Measurements from ENCODE around the gene CDCP2. TPM values are rescaled to one million over a fixed set of nuclear protein-coding genes. Genes with fewer than 3 reads are reported as not detected.

The CDCP2 gene
- total RNA-seq, 1 experiment from 2014 or later = not detected

DNA sequence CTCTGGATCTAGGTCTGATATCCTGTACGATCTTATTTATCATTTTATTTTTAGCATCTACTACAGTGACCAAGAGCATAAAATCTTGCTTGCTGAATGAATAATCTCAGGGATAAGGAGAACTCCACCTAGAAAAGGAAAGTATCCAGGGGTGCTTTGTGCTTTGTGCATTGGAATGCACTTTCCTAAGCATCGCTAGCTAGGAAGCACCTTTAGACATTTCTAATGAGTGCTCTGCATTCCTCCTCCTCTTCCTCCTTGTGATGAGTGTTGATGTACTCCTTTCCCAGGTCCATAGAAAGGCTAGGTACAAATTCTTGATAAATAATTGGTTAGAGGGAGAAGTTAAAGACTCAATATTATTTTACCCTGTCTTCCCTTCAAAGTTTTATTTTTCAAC, 68.0 kb downstream of the CDCP2 start:
- no peak for DNase-seq (ENCODE audit: low read depth, low spot score)
- in situ Hi-C loops (cut with HindIII; ENCODE audit: low pct_unique_long_range_greater_than_20kb, low sequenced_read_pairs) = no loop called here

Small RNAs within 50 kb of the gene (small RNA-seq; reads per million reads assigned to genes)
- gene AL353898.1 (0 reads per million in 2 experiments), gene AL353898.2 (0 reads per million in 2 experiments)

Other genes with a start within 250 kb of the CDCP2 start
- gene IFT25, start 207.3 kb downstream of the CDCP2 start, total RNA-seq (2014; rRNA removed; shearing (Covaris generic)) = 31.2 and 33.1 TPM in 2 replicates
- 20.4 and 21.5 TPM in 2 replicates for gene LRRC42, start 206.7 kb downstream of the CDCP2 start, total RNA-seq (2014; rRNA removed; shearing (Covaris generic))
- gene LDLRAD1, start 134.8 kb downstream of the CDCP2 start, total RNA-seq (2014; rRNA removed; shearing (Covaris generic)) = not detected in 2 replicates
- gene TMEM59, start 99.8 kb downstream of the CDCP2 start, total RNA-seq (2014; rRNA removed; shearing (Covaris generic)) = 535 and 546 TPM in 2 replicates
- gene TCEANC2, start 99.4 kb downstream of the CDCP2 start, total RNA-seq (2014; rRNA removed; shearing (Covaris generic)) = 2.7 and 3.9 TPM in 2 replicates
- gene CYB5RL, start 47.0 kb upstream of the CDCP2 start, total RNA-seq (2014; rRNA removed; shearing (Covaris generic)) = 4.5 and 5.0 TPM in 2 replicates
- 103 and 118 TPM in 2 replicates for gene MRPL37, start 47.2 kb upstream of the CDCP2 start, total RNA-seq (2014; rRNA removed; shearing (Covaris generic))

Measured in SK-MEL-5 (cell line).